ENCODE results near the gene ZNF420. TPM values are rescaled to one million over a fixed set of nuclear protein-coding genes. Genes with fewer than 3 reads are reported as not detected.

ZNF420 gene
- total and polyA plus RNA-seq, 2 of the 13 experiments (the other 11 are each of a cell fraction or from before 2014, with no cell fraction given) = 1.4 to 6.6 TPM

DNA sequence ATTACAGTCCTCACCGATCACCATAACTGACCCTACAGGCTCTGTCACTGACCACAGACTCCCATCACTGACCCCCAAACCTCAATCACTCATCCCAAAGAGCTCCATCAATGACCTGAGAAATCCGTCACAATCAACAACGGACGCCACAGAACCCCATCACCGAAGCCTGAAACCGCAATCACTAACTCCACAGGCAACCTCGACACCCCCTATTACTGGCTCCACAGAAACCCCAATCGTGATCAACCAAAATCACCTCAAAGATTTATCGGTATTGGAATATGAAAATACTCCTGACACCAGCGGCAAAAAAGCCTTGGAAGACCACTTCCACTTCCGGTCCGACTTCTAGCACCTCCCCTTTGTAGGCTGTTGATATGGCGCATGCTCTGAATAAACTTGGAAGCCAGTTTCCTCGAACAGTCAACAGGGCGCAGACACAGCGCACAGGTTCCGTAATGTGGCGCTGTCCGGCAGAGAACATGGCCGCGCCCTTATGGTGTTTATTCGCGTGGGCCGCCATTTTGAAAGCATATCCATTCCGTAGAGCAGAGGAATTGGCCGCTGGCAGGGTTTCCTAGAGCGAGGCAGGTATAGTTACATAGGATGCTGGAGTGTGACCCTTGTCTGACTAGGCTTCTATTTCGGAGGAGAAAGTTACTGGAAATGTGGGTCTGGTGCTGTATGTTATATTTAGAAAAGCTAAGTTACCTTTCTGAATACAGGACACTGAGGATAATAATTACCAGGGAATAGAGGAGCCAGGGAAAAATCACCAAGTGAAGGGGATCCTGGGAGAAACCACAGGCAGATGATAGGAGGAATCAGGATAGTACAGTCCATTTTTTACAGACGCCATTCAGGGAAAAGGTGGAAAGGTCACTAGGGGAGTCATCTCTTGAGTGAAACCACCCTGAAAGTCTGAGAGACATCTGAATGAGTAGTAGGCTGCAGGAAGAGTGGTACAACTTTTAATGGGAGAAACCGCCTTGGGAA is 94.4 kb downstream of the ZNF420 start, which contains the start of gene ZNF585A (continued):
- no peak for TF ChIP-seq ZNF773 (CRISPR knock-in tag; IDR thresholded peaks at IDR 0.05; ENCODE audit: borderline replicate concordance)
- TF ChIP-seq ZFX (CRISPR knock-in tag; IDR thresholded peaks at IDR 0.05; ENCODE audit: low read depth) = peak; percentile 41; the same call in 1 of the 2 replicates
- no peak for TF ChIP-seq ZNF558 (CRISPR knock-in tag; IDR thresholded peaks at IDR 0.05; ENCODE audit: borderline replicate concordance)
- TF ChIP-seq BORCS8-MEF2B (CRISPR knock-in tag; IDR thresholded peaks at IDR 0.05) = 0 out of 2 replicates have a peak, but pooled peaks have one; percentile 53
- TF ChIP-seq KMT2B (CRISPR knock-in tag; IDR thresholded peaks at IDR 0.05) = peak; percentile 80
- TF ChIP-seq, protein P1, sequence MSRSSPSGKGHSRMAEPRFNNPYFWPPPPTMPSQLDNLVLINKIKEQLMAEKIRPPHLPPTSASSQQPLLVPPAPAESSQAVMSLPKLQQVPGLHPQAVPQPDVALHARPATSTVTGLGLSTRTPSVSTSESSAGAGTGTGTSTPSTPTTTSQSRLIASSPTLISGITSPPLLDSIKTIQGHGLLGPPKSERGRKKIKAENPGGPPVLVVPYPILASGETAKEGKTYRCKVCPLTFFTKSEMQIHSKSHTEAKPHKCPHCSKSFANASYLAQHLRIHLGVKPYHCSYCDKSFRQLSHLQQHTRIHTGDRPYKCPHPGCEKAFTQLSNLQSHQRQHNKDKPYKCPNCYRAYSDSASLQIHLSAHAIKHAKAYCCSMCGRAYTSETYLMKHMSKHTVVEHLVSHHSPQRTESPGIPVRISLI (CRISPR knock-in tag; IDR thresholded peaks at IDR 0.05; ENCODE audit: borderline replicate concordance) = peak; percentile 36; the same call in 1 of the 2 replicates
- TF ChIP-seq TAF1 (CRISPR knock-in tag; IDR thresholded peaks at IDR 0.05) = no peak; the same call in 1 of the 2 replicates
- peak; percentile 10; the same call in 1 of the 2 replicates for TF ChIP-seq ZNF331 (CRISPR knock-in tag; IDR thresholded peaks at IDR 0.05)
- TF ChIP-seq, protein P2, sequence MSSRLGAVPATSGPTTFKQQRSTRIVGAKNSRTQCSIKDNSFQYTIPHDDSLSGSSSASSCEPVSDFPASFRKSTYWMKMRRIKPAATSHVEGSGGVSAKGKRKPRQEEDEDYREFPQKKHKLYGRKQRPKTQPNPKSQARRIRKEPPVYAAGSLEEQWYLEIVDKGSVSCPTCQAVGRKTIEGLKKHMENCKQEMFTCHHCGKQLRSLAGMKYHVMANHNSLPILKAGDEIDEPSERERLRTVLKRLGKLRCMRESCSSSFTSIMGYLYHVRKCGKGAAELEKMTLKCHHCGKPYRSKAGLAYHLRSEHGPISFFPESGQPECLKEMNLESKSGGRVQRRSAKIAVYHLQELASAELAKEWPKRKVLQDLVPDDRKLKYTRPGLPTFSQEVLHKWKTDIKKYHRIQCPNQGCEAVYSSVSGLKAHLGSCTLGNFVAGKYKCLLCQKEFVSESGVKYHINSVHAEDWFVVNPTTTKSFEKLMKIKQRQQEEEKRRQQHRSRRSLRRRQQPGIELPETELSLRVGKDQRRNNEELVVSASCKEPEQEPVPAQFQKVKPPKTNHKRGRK (CRISPR knock-in tag; IDR thresholded peaks at IDR 0.05) = no peak
- TF ChIP-seq, protein P3, sequence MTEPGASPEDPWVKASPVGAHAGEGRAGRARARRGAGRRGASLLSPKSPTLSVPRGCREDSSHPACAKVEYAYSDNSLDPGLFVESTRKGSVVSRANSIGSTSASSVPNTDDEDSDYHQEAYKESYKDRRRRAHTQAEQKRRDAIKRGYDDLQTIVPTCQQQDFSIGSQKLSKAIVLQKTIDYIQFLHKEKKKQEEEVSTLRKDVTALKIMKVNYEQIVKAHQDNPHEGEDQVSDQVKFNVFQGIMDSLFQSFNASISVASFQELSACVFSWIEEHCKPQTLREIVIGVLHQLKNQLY (CRISPR knock-in tag; IDR thresholded peaks at IDR 0.05) = 0 out of 2 replicates have a peak, but pooled peaks have one; percentile 28
- TF ChIP-seq, protein P4, sequence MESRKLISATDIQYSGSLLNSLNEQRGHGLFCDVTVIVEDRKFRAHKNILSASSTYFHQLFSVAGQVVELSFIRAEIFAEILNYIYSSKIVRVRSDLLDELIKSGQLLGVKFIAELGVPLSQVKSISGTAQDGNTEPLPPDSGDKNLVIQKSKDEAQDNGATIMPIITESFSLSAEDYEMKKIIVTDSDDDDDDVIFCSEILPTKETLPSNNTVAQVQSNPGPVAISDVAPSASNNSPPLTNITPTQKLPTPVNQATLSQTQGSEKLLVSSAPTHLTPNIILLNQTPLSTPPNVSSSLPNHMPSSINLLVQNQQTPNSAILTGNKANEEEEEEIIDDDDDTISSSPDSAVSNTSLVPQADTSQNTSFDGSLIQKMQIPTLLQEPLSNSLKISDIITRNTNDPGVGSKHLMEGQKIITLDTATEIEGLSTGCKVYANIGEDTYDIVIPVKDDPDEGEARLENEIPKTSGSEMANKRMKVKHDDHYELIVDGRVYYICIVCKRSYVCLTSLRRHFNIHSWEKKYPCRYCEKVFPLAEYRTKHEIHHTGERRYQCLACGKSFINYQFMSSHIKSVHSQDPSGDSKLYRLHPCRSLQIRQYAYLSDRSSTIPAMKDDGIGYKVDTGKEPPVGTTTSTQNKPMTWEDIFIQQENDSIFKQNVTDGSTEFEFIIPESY (CRISPR knock-in tag; IDR thresholded peaks at IDR 0.05) = no peak
- TF ChIP-seq BHLHE40 (IDR thresholded peaks at IDR 0.05; ENCODE audit: low read length) = no peak
- TF ChIP-seq, protein P5, sequence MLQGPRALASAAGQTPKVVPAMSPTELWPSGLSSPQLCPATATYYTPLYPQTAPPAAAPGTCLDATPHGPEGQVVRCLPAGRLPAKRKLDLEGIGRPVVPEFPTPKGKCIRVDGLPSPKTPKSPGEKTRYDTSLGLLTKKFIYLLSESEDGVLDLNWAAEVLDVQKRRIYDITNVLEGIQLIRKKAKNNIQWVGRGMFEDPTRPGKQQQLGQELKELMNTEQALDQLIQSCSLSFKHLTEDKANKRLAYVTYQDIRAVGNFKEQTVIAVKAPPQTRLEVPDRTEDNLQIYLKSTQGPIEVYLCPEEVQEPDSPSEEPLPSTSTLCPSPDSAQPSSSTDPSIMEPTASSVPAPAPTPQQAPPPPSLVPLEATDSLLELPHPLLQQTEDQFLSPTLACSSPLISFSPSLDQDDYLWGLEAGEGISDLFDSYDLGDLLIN (CRISPR knock-in tag; IDR thresholded peaks at IDR 0.05; ENCODE audit: borderline replicate concordance) = no peak
- TF ChIP-seq TEAD3 (CRISPR knock-in tag; optimal IDR thresholded peaks at IDR 0.05; ENCODE audit: borderline replicate concordance) = no peak
- TF ChIP-seq ZMYM4 (CRISPR knock-in tag; IDR thresholded peaks at IDR 0.05) = peak; percentile 77
- TF ChIP-seq GATAD2A (CRISPR knock-in tag; IDR thresholded peaks at IDR 0.05) = peak; percentile 23; the same call in 1 of the 2 replicates
- TF ChIP-seq, protein P6, sequence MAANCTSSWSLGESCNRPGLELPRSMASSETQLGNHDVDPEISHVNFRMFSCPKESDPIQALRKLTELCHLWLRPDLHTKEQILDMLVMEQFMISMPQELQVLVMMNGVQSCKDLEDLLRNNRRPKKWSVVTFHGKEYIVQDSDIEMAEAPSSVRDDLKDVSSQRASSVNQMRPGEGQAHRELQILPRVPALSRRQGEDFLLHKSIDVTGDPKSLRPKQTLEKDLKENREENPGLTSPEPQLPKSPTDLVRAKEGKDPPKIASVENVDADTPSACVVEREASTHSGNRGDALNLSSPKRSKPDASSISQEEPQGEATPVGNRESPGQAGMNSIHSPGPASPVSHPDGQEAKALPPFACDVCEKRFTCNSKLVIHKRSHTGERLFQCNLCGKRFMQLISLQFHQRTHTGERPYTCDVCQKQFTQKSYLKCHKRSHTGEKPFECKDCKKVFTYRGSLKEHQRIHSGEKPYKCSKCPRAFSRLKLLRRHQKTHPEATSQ (CRISPR knock-in tag; IDR thresholded peaks at IDR 0.05; ENCODE audit: borderline replicate concordance) = peak; percentile 42; the same call in 1 of the 2 replicates
- TF ChIP-seq MIER2 (CRISPR knock-in tag; IDR thresholded peaks at IDR 0.05) = peak; percentile 41; the same call in 1 of the 2 replicates
- no peak for TF ChIP-seq ZBTB3 (CRISPR knock-in tag; IDR thresholded peaks at IDR 0.05; ENCODE audit: borderline replicate concordance, low read depth)

Measured in HepG2 (cell line).